Skeletal muscle cell (primary cell): ENCODE measurements around the gene WWC2.
A peak's percentile ranks its signal among the peaks of the same experiment; 100 is the strongest.

Source experiments
- DNase-seq: peaks from one replicate; pipeline ENCODE4 v3.0.0-alpha.2; 2010; ENCODE audit warnings: low read depth
- H3K4me3 ChIP-seq: 2 replicates; pipeline ENCODE4 v1.5.1; 2011; ENCODE audit warnings: low read depth, mild to moderate bottlenecking, control low read depth, low read length, moderate library complexity

Gene WWC2

DNA sequence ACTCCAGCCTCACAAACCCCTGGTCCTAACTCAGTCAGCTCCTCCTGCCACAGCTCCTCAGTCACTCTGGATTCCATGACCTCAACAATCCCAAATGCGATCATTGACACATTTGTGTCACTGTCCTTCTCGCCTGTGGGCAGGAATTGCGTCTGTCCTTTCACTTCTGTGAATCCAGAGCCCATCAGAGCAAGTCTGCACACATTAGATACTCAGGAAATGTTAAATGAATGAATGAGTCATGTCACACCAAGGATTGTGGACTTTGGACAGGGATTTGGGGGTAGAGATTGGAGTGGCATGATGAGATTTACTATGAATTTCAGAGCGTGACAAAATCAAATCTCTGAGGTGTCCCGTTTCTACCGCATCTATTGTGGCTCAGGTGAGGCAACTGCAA lies 234.9 kb downstream of the WWC2 start:
- DNase-seq: no peak
- no peak overlapping the region for H3K4me3 ChIP-seq

DNA sequence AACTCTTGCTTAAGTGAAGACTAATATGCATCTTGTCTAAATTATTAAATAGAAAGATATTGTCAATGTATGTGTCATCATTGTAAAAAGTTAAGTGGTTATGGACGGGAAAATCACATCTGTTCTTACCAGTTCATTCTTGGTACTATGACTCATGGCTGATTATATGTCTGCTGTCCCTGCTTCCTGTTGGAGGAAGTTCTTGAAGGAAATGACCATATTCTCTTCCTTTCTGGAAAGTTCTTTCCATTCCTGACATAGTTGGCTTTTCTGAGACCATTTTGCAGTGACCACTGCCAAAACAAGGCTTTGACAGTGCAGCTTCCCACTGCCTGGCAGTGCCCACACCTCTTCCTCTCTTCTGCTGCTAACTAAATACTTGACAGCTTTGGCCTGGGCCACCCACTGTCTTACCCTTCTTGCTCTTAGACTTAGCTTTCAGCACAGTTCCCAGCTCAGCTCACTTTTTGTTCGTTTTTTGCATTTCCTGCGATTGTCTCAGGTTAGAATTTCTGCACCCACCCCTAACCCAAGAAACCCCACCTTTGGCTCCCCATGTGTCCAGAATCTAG lies 236.4 kb downstream of the WWC2 start:
- peak; percentile 79 for DNase-seq
- no peak overlapping the region for H3K4me3 ChIP-seq

DNA sequence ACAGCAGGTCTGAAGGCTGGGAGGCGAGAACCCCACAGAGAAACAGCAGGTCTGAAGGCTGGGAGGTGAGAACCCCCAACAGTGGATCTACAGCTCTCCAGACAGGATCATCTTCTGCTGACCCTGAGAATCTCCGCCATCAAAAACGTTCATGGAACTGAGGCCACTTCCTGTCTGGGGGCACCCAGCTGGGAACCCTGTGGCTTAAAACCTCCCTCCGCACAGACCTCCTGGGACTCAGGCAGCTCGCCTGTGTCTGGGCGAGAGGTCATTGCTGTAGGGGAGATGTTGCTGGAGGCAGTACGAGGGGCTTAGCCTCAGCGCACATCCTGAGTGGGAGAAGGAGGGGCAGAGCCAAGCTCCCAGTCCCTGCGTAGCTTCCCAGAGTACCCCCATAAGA lies 238.3 kb downstream of the WWC2 start:
- no peak overlapping the region for H3K4me3 ChIP-seq
- no peak for DNase-seq

DNA sequence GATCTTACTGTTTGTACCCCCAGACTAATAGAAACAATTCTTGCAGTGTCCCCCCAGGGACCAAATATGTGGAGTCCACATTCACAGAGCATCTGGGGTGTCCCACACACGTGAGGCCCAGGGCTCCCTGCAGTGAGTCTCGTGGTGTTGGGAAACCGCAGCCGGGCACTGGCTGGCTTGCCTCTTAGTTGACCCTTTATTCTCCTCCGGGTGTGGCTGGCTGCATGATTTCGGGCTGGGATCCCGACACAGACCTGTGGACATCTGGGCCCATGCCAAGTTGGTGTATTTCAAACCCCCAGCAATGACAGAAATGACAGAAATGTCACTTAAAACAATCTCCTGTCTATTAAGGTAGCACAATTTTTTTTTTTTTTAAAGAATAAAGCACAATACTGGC lies 238.8 kb downstream of the WWC2 start:
- no peak overlapping the region for H3K4me3 ChIP-seq
- DNase-seq: no peak

DNA sequence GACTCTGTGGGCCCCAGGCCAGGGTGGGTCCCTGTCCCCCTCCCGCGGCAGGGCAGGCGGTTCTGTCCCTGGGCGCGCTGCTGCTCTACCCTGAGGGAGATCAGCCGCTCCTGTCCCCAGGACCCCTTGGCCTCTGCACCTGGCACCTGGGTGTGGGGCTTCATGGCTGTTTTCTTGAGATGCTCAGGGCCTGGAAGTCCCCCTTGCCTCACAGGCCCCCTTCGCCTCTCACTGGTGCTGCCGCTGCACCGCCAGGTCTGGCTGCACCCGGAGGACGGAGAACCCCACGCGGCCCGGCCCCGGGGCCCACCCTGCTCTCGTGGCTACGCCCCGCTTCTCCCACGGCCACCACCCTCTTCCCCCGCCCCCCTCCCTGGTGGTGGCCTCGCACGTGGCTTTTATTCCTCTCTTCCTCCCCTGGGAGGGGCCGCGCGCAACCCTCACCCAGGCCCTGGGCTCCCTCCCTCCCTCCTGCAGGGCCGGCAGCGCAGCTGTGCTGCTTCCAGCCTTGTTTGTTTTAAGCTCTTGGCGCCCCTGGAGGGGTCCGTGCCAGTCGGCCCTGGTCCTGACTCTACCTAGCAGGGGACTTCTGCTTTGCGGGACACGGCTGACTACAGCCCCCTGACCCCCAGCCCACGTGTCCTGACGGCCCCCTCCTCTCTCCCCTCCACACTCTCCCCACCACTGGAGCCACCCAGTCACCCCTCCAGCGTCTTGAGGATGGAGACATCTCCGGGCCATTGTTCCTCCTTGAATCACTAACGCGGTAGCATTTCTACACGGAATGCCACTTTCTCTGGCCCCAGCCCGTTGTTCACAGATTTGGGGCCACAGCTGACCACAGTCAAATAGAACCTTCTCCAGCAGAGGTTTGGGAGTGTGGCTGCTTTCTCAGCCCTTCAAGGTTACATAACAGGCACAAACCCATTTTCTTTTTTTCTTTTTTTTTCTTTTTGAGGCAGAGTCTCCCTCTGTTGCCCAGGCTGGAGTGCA lies 243.8 kb downstream of the WWC2 start:
- DNase-seq: no peak
- H3K4me3 ChIP-seq: no peak overlapping the region

DNA sequence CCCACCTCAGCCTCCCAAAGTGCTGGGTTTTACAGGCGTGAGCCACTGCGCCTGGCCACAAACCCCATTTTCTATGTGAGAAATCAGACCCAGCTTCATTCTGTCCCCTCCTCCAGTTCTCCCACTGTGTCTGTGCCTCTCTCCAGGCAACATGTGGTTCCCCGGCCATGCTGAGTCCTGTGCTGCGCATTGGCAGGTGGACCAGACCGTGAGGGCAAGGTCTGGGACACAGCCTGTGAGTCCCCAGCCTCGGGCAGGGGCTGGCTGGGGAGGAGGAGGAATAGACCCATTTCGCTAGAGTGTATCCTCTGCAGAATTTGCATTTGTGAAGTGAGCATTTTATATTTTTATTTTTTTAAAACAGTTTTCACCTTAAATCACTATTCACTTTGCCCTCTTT lies 244.7 kb downstream of the WWC2 start:
- H3K4me3 ChIP-seq: no peak overlapping the region
- no peak for DNase-seq

DNA sequence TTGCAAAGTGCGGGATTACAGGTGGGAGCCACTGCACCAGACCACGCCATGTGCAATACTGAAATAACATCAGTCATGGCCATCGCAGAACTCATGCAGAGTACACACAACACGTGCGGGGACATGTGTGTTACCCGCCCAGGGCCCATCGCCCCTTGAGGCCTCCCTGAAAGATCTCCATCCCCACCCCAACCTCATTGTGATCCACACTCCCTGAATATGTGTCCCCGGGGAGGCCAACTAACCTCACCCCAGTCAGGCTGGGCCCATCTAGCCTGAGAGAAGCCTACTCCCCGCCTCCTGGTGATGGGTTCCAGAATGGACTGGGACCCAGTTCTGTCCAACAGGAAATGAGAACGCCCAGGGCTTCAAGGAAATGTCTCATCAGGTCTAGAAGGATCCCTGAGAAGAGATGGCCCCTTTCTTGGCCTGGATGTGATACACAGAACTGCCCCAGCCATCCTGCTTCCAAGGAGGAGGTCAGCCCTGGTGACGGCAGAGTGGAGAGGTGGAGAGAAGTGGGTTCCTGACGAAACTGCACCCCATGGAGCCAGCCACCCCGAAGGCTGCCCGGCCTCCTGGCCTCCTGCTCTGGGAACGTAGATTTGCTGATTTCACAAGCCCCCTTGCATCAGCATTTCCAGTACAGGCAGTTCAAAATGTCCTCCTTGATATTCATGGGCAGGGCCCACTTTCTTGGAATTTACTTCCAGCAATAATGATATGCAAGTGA lies 245.6 kb downstream of the WWC2 start:
- no peak for DNase-seq
- no peak overlapping the region for H3K4me3 ChIP-seq

DNA sequence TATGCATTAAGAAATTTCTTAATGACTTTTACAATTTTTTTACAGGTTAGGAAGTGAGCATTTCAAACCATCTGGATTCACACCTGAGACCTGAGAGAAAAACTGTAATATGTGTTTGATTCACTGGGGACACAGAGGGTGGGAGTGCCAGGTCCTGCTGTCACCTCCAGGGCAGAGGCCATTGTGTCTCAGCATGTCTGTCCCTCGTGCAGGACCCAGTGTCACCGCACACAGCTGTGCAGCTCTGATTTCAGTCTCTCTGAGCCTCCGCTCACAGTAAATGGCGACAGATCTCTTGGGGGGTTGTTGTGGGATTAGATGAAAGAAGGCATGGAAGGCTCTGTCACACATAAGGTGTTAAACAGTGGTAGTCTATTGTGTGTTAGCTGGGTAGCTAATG lies 246.2 kb downstream of the WWC2 start:
- no peak for DNase-seq
- no peak overlapping the region for H3K4me3 ChIP-seq

DNA sequence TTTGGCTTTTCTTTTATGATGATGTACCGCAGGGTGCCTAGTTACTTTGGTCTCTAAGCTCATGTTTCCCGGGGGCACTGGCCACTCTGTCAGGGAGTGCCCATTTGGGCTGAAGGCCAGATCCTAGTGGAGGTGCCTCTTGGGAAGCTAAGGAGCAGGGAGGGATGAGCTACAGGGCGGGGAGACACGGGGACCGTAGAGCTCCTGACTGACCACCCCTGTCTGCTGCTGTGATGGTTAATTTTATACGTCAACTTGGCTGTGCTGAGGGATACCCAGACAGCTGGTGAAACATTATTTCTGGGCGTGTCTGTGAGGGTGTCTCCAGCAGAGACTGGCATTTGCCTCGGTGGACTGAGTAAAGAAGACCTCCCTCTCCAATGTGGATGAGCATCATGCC lies 248.1 kb downstream of the WWC2 start:
- H3K4me3 ChIP-seq: no peak overlapping the region
- DNase-seq: no peak

DNA sequence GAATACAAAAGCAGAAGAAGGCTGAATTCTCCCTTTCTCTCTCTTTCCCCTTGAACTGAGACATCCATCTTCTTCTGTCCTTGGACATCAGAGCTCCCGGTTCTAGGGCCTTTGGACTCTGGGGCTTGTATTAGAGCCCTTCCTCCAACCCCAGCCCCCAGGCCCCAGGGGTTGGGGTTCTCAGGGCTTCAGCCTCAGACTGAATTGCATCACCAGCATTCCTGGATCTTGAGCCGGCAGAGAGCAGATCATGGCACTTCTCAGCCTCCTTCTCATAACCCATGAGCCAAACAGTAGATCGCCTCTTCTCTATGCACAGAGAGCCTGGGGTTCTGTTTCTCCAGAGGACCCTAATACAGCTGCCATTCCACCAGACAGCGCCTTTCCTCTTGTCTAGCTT lies 248.5 kb downstream of the WWC2 start:
- no peak overlapping the region for H3K4me3 ChIP-seq
- DNase-seq: no peak

DNA sequence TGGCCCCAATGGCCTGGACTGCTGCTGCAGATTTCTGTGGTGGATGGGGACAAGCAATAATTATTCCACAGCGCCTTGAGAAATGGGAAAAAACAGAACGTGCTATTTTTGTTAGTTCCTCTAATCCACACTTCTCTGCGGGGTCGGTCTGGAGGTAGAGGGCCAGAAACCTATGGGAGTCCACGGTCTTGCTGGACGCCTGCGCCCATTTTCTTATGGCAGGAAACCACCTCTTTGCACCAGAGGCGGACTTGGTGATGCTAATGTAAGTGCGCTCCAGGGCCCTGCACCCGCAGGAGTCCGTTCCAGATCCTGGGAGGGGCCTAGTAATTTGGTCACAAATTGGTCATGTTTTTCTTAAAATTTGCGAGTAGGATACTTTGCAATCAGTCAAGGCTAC lies 249.1 kb downstream of the WWC2 start:
- DNase-seq: no peak
- H3K4me3 ChIP-seq: no peak overlapping the region

DNA sequence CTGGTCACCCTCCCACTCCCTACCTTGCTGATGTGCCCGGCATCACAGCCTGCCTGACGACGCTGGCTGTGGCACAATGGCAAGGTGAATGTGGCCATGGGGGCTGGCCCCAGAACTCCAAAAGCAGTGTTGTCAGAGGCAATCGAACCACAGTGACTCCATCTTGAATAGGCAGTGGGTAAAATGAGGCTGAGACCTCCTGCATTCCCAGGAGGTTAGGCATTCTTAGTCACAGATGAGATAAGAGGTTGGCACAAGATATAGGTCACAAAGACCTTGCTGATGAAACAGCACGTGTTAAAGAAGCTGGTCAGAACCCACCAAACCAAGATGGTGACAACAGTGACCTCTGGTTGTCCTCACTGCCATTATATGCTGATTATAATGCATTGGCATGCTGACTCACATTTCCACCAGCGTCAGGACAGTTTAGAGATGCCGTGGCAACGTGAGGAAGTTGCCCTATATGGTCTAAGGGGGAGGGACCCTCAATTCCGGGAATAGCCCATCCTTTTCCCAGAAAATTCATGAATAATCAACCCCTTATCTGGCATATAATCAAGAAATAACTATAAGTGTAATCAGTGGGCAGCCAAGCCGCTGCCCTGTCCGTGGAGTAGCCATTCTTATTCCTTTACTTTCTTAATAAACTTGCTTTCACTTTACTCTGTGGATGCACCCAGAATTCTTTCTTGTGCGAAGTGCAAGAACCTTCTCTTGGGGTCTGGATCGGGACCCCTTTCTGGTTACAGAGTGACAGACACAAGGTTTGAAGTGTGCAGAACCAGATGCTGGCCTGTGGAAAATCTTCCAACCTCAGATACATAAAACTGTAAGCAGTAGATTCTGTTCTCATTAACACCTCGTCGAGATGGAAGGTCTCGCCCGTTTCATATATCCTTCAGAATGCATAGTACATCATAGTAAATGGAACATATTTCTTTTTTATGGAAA lies 249.9 kb downstream of the WWC2 start:
- no peak overlapping the region for H3K4me3 ChIP-seq

DNA sequence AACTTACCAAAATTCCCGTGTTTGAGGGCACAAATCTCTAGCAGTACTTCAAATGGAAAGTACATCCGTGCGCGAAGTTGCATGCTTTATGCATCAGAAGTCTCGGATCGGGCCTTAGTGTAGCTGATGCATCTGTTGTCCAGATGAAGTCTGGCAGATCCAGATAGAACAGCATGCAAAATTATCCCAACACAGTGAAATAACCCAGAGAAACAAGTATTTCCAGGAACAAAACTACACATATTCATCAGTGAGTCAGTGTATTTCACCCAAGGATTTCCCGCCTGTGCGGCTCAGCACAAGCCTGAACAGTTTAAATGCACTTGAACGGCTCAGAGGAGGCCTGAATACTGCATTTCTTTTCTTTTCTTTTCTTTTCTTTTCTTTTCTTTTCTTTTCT lies 250.6 kb downstream of the WWC2 start:
- no peak overlapping the region for H3K4me3 ChIP-seq
- peak; percentile 53 for DNase-seq

More for the DNA sequence above, 249.9 kb downstream of the WWC2 start:
- peak; percentile 77 for DNase-seq

DNA sequence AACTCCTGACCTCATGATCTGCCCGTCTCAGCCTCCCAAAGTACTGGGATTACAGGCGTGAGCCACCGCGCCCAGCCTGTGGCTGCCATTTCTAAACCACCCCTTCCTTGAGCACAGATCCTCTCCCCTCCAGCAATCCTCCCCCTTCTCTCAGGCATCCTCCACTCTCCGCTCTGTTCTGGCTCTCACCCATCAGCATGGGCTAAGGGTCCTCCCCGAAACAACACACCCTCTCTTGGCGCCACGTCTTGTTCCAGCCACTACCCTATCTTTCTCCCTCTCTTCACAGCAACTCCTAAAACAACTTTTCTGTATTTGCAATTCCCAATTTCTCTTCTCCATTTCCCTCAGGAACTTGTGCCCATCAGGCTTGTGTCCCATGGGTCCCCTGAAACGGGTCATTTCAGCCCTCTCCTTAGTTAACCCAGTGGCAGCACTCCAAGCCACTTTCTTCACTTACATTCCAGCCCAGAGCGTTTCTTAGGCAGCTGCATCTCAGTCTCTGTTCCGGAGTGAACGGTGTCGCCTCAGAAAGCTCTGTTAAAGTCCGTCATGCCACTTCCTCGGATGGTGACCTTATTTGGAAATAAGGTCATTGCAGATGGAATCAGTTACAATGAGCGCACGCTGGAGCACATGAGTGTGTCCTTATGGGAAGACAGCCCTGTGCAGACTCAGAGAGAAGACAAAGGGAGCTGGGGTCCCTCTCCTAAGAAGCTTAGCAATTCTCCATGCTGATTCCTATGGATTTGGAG lies 251.4 kb downstream of the WWC2 start:
- no peak overlapping the region for H3K4me3 ChIP-seq
- no peak for DNase-seq

DNA sequence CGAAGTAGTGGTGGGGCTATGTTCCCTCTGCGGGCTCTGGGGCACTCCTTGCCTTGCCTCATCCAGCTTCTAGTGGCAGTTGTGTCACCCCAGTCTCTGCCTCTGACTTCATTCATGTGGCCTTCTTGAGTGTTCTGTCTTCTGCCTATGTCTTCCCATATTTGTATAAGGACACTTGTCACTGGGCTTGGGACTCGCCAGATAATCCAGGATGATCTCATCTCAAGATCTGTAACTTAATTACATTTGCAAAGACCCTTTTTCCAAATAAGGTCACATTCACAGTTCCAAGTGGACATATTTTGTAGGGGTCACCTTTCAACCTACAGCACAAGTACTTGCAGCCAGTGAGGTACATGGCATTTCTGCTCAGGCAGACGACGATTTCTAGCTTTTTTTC lies 253.5 kb downstream of the WWC2 start:
- no peak overlapping the region for H3K4me3 ChIP-seq
- no peak for DNase-seq

DNA sequence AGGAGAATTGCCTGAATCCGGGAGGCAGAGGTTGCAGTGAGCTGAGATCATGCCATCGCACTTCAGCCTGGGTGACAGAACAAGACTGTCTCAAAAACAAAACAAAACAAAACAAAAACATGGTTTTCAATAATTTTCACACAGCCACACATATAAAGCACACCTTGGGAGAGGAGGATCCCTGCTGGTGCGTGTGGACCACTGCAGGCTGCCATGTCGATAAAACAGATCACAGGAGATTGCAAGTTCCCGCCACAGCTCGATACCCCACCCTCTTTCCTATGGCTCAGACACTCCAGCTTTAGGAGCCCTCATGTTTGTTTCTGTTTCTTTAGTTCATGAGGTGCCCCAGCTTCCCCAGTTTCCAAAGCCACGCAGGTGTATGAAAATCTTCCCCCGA lies 254.5 kb downstream of the WWC2 start:
- DNase-seq: no peak
- no peak overlapping the region for H3K4me3 ChIP-seq

DNA sequence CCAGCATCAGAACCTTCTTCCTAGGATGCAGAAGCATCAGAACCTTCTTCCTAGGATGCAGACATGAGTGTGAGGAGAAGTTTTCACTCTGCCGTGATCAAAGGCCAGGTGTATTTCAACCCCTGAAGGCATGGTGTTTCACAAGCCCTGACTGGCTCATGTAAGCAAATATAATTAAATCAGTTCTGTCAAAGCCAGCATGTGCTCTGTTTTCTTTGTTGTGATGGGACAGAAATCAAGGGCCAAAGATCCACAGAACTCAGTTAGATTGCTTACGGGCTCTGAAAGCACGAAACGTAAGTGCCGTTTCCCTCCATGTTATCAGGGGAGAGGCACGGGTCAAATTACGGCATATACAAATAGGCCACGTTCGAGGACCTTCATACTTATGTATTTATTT lies 255.2 kb downstream of the WWC2 start:
- H3K4me3 ChIP-seq: no peak overlapping the region
- DNase-seq: no peak

DNA sequence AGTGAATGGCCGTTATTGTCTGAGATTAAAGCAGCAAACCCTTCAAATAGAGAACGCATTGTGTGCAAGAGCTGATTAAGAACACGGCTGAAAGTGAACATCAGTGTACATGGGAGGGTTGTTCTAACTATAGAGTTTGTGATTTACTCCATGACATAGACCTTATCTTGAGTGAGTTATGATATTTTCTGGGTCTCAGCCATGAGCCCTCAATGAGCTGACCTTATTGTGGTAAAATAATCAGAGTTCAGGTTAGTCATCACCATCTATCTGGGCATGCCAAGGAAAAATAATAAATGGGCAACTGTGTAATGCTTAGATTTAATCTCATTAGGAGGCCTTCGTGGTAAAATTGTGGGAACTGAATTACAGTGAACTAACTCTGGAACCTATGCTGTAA lies 256.3 kb downstream of the WWC2 start:
- no peak for DNase-seq
- no peak overlapping the region for H3K4me3 ChIP-seq
